ENCODE results near the gene TMEM63A. TPM values are rescaled to one million over a fixed set of nuclear protein-coding genes. Genes with fewer than 3 reads are reported as not detected.
A peak's percentile ranks its signal among the peaks of the same experiment; 100 is the strongest.
"Not testable (repeated sequence)": the region's sequence is repeated elsewhere in the genome, so short reads cannot be mapped to it uniquely, and the experiment has no call there.

The TMEM63A gene
- total RNA-seq, 6 experiments from 2014 or later, result 32.1 to 81.5 (median 44.9) TPM

DNA sequence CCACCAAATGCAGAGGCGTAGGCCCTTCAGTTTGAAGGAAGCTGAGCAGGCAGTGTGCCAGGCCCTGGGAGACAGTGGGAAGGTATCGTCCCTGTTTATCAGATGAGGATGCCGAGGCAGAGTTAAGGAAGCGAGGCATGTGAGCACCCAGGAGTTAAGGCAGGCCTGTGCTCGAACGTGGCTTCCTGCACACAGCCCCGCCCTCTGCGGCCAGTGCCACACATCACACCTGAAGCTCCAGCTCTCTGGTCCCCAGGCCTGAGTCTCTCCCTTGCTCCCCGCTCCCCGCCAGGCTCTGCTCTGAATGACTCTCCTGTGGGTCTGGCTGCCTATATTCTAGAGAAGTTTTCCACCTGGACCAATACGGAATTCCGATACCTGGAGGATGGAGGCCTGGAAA is 40.1 kb downstream of the TMEM63A start:
- Histone ChIP-seq H3K4me1 (peaks cover 0 to 6% (median 0%) of the 10 kb centered on the region in 4 donors), H3K27me3 (no peaks in the 10 kb centered on the region), H3K9me3 (no peaks in the 10 kb centered on the region), H3K4me3 (no peak overlapping the region), H3K27ac (no peak overlapping the region), H3K36me3 (peaks cover 3 to 100% (median 54%) of the 10 kb centered on the region in 4 donors)
- no peak for TF ChIP-seq POLR2A (IDR thresholded peaks at IDR 0.05)
- TF ChIP-seq, protein P1, sequence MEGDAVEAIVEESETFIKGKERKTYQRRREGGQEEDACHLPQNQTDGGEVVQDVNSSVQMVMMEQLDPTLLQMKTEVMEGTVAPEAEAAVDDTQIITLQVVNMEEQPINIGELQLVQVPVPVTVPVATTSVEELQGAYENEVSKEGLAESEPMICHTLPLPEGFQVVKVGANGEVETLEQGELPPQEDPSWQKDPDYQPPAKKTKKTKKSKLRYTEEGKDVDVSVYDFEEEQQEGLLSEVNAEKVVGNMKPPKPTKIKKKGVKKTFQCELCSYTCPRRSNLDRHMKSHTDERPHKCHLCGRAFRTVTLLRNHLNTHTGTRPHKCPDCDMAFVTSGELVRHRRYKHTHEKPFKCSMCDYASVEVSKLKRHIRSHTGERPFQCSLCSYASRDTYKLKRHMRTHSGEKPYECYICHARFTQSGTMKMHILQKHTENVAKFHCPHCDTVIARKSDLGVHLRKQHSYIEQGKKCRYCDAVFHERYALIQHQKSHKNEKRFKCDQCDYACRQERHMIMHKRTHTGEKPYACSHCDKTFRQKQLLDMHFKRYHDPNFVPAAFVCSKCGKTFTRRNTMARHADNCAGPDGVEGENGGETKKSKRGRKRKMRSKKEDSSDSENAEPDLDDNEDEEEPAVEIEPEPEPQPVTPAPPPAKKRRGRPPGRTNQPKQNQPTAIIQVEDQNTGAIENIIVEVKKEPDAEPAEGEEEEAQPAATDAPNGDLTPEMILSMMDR (IDR thresholded peaks at IDR 0.05), result no peak
- peak in 1 of 3 donors; percentile 56 for DNase-seq
- no peak for ATAC-seq
- 44% methylated on average over 4 of the region's 12 CpGs for WGBS (ENCODE audit: insufficient coverage, low coverage, low lambda C conversion rate, missing lambda C conversion rate)
- intact Hi-C loops (cut with DNase I), result loop anchor here in 1 of 2 donors (10.0 kb wide), 1 partner anchor 67 kb away; the partner anchor contains the start of gene SRP9

DNA sequence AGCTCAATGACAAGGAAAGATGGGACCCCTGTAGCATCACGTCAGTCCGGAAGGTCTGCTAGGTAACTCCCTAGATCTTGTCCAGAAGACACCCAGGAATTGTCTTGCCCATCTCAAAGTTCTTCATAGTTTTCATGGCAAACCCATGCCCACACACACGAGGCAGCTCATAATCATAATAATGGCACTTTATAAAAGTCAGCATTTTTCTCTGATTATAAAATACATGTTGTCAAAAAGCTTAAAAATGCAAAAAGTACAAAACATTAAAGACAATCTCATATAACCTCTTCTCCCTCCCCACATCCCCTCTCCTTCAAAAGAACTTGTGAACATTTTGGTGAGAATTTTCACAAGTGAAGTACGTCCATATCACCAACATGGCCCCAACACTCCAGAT is 41.5 kb downstream of the TMEM63A start:
- peak in 1 of 3 donors; percentile 17 for DNase-seq
- H3K27me3 ChIP-seq, result no peaks in the 10 kb centered on the region
- peaks cover 3 to 100% (median 55%) of the 10 kb centered on the region in 4 donors for H3K36me3 ChIP-seq
- WGBS (ENCODE audit: insufficient coverage, low coverage, low lambda C conversion rate, missing lambda C conversion rate), result 72% methylated on average over 4 of the region's 4 CpGs
- intact Hi-C loops (cut with DNase I), result loop anchor here in 1 of 2 donors (10.0 kb wide), 1 partner anchor 66 kb away; the partner anchor contains the start of gene SRP9
- no peaks in the 10 kb centered on the region for H3K9me3 ChIP-seq
- H3K4me3 ChIP-seq, result no peak overlapping the region
- H3K27ac ChIP-seq, result no peak overlapping the region
- no peak for ATAC-seq
- no peak for TF ChIP-seq POLR2A (IDR thresholded peaks at IDR 0.05)
- TF ChIP-seq, protein P1 (IDR thresholded peaks at IDR 0.05), result no peak
- H3K4me1 ChIP-seq, result peaks cover 0 to 18% (median 2%) of the 10 kb centered on the region in 4 donors

DNA sequence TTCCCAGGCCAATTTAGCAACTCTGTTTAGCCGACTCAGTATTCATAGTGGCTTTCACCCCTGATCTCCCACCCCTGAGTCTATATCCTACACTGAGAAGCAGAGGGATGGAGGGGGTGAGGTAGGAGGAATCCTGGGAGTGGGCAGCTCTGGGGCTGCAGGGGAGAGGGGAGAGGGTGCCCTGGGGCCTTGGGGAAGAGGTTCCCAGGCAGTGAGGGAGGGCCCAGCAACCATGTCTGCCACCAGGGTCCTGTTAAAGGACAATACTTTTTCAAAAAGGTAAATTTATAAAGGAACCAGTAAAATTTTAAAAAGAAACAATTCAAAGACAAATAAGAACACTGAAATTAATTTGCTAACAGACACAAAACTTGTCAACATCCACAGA is 42.0 kb downstream of the TMEM63A start:
- DNase-seq (peak in 1 of 3 donors; percentile 48), ATAC-seq (no peak)
- 88% methylated on average over 1 of the region's 1 CpG for WGBS (ENCODE audit: insufficient coverage, low coverage, low lambda C conversion rate, missing lambda C conversion rate)
- Histone ChIP-seq H3K27ac (no peak overlapping the region), H3K9me3 (no peaks in the 10 kb centered on the region), H3K4me3 (no peak overlapping the region), H3K4me1 (peaks cover 0 to 19% (median 3%) of the 10 kb centered on the region in 4 donors), H3K36me3 (peaks cover 3 to 100% (median 54%) of the 10 kb centered on the region in 4 donors), H3K27me3 (no peaks in the 10 kb centered on the region)
- intact Hi-C loops (cut with DNase I), result loop anchor here in 1 of 2 donors (10.0 kb wide), 1 partner anchor 65 kb away; the partner anchor contains the start of gene SRP9
- TF ChIP-seq, protein P1 (IDR thresholded peaks at IDR 0.05), result no peak
- no peak for TF ChIP-seq POLR2A (IDR thresholded peaks at IDR 0.05)

DNA sequence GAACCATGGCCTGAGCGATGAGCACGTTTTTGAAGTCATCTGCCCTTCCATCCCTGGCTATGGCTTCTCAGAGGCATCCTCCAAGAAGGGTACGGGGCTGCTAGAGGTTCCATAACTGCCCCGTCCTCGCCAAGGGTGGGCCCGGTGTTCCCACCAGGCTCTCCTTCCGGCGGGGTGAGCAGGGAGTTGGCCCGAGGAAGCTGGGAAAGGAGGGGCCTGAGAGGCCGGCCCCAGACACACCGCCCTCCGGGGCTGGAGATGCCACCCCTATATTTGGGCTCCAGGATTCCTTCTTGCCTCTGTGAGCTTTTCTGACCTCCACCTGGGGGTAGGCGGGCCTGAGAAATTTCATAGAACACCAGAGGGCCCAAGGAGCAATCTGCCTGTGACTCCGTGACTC is 43.4 kb downstream of the TMEM63A start:
- 60% methylated on average over 5 of the region's 14 CpGs for WGBS (ENCODE audit: insufficient coverage, low coverage, low lambda C conversion rate, missing lambda C conversion rate)
- intact Hi-C loops (cut with DNase I), result no loop called here
- ATAC-seq (peak in 1 of 4 donors; percentile 2), DNase-seq (peak in 1 of 3 donors; percentile 47)
- no peaks in the 10 kb centered on the region for H3K27me3 ChIP-seq
- peaks cover 3 to 99% (median 49%) of the 10 kb centered on the region in 4 donors for H3K36me3 ChIP-seq
- no peak overlapping the region for H3K27ac ChIP-seq
- TF ChIP-seq, protein P1 (IDR thresholded peaks at IDR 0.05), result no peak
- TF ChIP-seq POLR2A (IDR thresholded peaks at IDR 0.05), result no peak
- H3K4me1 ChIP-seq, result peaks cover 0 to 30% (median 3%) of the 10 kb centered on the region in 4 donors
- no peaks in the 10 kb centered on the region for H3K9me3 ChIP-seq
- no peak overlapping the region for H3K4me3 ChIP-seq

DNA sequence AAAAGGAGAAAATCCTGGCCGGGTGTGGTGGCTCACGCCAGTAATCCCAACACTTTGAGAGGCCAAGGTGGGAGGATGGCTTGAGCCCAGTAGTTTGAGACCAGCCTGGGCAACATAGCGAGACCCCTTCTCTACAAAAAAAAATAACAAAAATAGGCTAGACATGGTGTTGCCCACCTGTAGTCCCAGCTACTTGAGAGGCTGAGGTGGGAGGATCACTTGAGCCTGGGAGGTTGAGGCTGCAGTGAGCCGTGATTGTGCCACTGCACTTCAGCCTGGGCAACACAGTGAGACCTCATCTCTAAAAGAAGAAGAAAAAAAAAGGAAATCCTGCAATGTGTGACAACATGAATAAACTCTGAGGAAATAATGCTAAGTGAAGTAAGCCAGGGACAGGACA is 45.9 kb downstream of the TMEM63A start:
- intact Hi-C loops (cut with DNase I); DNase-seq; H3K4me3 ChIP-seq; ATAC-seq; H3K27me3 ChIP-seq; H3K9me3 ChIP-seq: not testable (repeated sequence)
- peak overlapping the region in 1 of 3 donors; percentile 2 for H3K27ac ChIP-seq
- WGBS (ENCODE audit: insufficient coverage, low coverage, low lambda C conversion rate, missing lambda C conversion rate), result 86% methylated on average over 3 of the region's 4 CpGs
- H3K36me3 ChIP-seq, result peaks cover 3 to 99% (median 53%) of the 10 kb centered on the region in 4 donors
- peaks cover 0 to 54% (median 6%) of the 10 kb centered on the region in 4 donors for H3K4me1 ChIP-seq
